Mesothelial cell of epicardium (in vitro differentiated cells): ENCODE results near the gene TEX29. TPM values are rescaled to one million over a fixed set of nuclear protein-coding genes. Genes with fewer than 3 reads are reported as not detected.

ENCODE experiments used
- DNase-seq, 2 experiments: peaks; one replicate each; pipeline ENCODE4 v3.0.0; 2021; ENCODE audit warnings: low spot score in 2 of 2; ENCODE audit not compliant: unreplicated experiment in 2 of 2
- H3K27ac Mint-ChIP-seq: 2 replicates; pipeline ENCODE4 v1.8.0; 2021; ENCODE audit warnings: mixed read lengths
- H3K27me3 Mint-ChIP-seq: 2 replicates; pipeline ENCODE4 v1.8.0; 2021; ENCODE audit warnings: low read depth, mixed read lengths
- H3K36me3 Mint-ChIP-seq: 2 replicates; pipeline ENCODE4 v1.8.0; 2021; ENCODE audit warnings: mixed read lengths
- H3K4me1 Mint-ChIP-seq: 2 replicates; pipeline ENCODE4 v1.8.0; 2021; ENCODE audit warnings: mixed read lengths
- H3K4me3 Mint-ChIP-seq: 2 replicates; pipeline ENCODE4 v1.8.0; 2021; ENCODE audit warnings: mild to moderate bottlenecking, moderate library complexity, mixed read lengths
- H3K9me3 Mint-ChIP-seq: 2 replicates; pipeline ENCODE4 v1.8.0; 2021; ENCODE audit warnings: mixed read lengths
- CTCF ChIP-seq: fragments of 200-600 bp; sonication (generic); IDR thresholded peaks from one replicate; pipeline ENCODE4 v1.5.0; 2021; ENCODE audit warnings: antibody characterized with exemption; ENCODE audit not compliant: unreplicated experiment
- total RNA-seq: library from RNA; stranded (reverse); gene quantifications from 3 replicates; pipeline ENCODE4 v1.2.1, GENCODE V29; 2021

TEX29 gene
- total RNA-seq, 1 donor from 2014 or later: 0.45 TPM

GRCh38 chr13:111345682-111346081, 25.2 kb downstream of the TEX29 start:
- H3K9me3 Mint-ChIP-seq: peaks cover 4% of the 10 kb centered on the region
- no peaks in the 10 kb centered on the region for H3K36me3 Mint-ChIP-seq
- H3K4me3 Mint-ChIP-seq: no peak overlapping the region
- H3K27me3 Mint-ChIP-seq: peaks cover under 1% of the 10 kb centered on the region
- no peak for TF ChIP-seq CTCF
- no peaks in the 10 kb centered on the region for H3K4me1 Mint-ChIP-seq
- DNase-seq: no peak
- H3K27ac Mint-ChIP-seq: no peak overlapping the region

- Mint-ChIP-seq H3K4me3 (no peak overlapping the region), H3K27me3 (peaks cover 2% of the 10 kb centered on the region), H3K9me3 (peaks cover 4% of the 10 kb centered on the region), H3K4me1 (no peaks in the 10 kb centered on the region), H3K27ac (no peak overlapping the region), H3K36me3 (no peaks in the 10 kb centered on the region)
- TF ChIP-seq CTCF: no peak
- no peak for DNase-seq
Observed at GRCh38 chr13:111346101-111346680, 25.7 kb downstream of the TEX29 start.

- peaks cover 11% of the 10 kb centered on the region for H3K9me3 Mint-ChIP-seq
- DNase-seq: no peak
- H3K36me3 Mint-ChIP-seq: no peaks in the 10 kb centered on the region
- no peaks in the 10 kb centered on the region for H3K4me1 Mint-ChIP-seq
- no peak overlapping the region for H3K27ac Mint-ChIP-seq
- H3K27me3 Mint-ChIP-seq: peaks cover 7% of the 10 kb centered on the region
- H3K4me3 Mint-ChIP-seq: no peak overlapping the region
- no peak for TF ChIP-seq CTCF
Observed at GRCh38 chr13:111347438-111347837, 27.0 kb downstream of the TEX29 start.

- TF ChIP-seq CTCF: no peak
- no peaks in the 10 kb centered on the region for H3K36me3 Mint-ChIP-seq
- peaks cover 14% of the 10 kb centered on the region for H3K9me3 Mint-ChIP-seq
- no peaks in the 10 kb centered on the region for H3K4me1 Mint-ChIP-seq
- H3K27me3 Mint-ChIP-seq: peaks cover 37% of the 10 kb centered on the region
- no peak for DNase-seq
- no peak overlapping the region for H3K27ac Mint-ChIP-seq
- H3K4me3 Mint-ChIP-seq: no peak overlapping the region
Observed at GRCh38 chr13:111353508-111353907, 33.1 kb downstream of the TEX29 start.

- H3K36me3 Mint-ChIP-seq: no peaks in the 10 kb centered on the region
Observed at GRCh38 chr13:111354789-111355188, 34.3 kb downstream of the TEX29 start.

More at GRCh38 chr13:111354789-111355188, 34.3 kb downstream of the TEX29 start:
- H3K4me1 Mint-ChIP-seq: no peaks in the 10 kb centered on the region
- peaks cover 37% of the 10 kb centered on the region for H3K27me3 Mint-ChIP-seq
- H3K27ac Mint-ChIP-seq: no peak overlapping the region
- TF ChIP-seq CTCF: no peak
- peaks cover 9% of the 10 kb centered on the region for H3K9me3 Mint-ChIP-seq
- no peak for DNase-seq
- H3K4me3 Mint-ChIP-seq: no peak overlapping the region
